GM12892 (cell line): Measurements from ENCODE around the gene RALB.
"Not testable (repeated sequence)": the region's sequence is repeated elsewhere in the genome, so short reads cannot be mapped to it uniquely, and the experiment has no call there.

Experiments
- DNase-seq: peaks from one replicate; pipeline ENCODE4 v3.0.0; 2011; ENCODE audit not compliant: insufficient read length
- FAIRE-seq: peaks from 2 replicates; lab custom pipeline; 2011; peaks lifted over from hg19 to GRCh38; lab: Jason Lieb, UNC
- POLR2A ChIP-seq: IDR thresholded peaks from 2 replicates; pipeline ENCODE4 v1.6.1; 2011; ENCODE audit warnings: low read depth, low read length, control low read depth
- POLR2AphosphoS5 ChIP-seq: IDR thresholded peaks from 2 replicates; pipeline ENCODE4 v1.6.1; 2011; ENCODE audit warnings: low read depth, low read length, control low read depth
- TAF1 ChIP-seq: IDR thresholded peaks from 2 replicates; pipeline ENCODE4 v1.6.1; 2011; ENCODE audit warnings: low read depth, mild to moderate bottlenecking, control low read depth, low read length, borderline replicate concordance

RALB gene

DNA sequence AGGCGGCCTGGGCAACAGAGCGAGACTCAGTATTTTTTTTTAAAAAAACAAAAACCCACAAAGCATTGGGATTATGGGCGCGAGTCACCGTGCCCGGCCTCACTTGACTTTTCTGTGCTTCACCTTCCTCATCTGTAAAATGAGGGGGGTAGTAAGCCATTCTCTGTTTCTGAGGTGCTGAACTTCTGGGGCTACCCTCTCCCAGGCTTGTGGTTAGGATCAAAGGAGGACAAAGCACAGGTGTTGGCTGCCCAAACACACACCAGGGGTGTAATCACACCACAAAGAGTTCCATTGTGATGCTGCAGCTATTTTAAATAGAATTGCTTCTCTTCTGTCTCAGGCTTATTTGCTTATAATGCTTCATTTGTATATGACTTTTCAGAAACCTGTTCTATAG is 57.5 kb downstream of the RALB start:
- TF ChIP-seq POLR2A: no peak
- TF ChIP-seq POLR2AphosphoS5: no peak
- TF ChIP-seq TAF1: no peak
- DNase-seq: peak; percentile 52
- FAIRE-seq: peak; percentile 87

DNA sequence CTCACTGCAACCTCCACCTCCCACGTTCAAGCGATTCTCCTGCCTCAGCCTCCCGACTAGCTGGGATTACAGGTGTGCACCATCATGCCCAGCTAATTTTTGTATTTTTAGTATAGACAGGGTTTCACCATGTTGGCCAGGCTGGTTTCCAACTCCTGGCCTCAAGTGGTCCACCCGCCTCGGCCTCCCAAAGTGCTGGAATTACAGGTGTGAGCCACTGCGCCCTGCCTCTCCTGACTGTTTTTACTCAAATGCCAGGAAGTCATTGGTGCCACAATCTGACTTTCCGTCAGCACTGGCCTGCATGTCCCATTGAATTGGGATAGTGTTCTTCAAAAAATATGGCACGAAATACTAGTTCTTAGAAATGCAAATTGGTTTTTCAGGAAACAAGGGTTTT is 58.2 kb downstream of the RALB start:
- peak; percentile 63 for FAIRE-seq
- DNase-seq: not testable (repeated sequence)

DNA sequence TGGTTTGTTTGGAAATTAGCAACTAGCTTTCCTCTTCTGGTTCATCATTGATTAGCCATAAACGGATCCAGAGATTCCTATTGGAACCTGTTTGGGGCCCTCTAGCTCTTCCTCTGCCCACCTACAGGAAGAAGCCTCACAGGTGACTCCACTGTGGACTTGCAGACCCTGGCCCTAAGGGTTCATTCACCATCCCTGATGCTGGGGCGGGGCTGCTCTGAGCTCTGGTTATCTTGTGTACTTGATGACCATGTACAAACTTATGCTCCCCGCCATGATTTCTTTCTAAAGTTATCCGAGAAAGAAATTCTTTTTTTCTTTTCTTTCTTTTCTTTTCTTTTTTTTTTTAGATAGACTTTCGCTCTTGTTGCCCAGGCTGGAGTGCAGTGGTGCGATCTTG is 59.4 kb downstream of the RALB start:
- FAIRE-seq (no peak), DNase-seq (no peak)
- TF ChIP-seq POLR2AphosphoS5 (no peak), POLR2A (no peak), TAF1 (no peak)

DNA sequence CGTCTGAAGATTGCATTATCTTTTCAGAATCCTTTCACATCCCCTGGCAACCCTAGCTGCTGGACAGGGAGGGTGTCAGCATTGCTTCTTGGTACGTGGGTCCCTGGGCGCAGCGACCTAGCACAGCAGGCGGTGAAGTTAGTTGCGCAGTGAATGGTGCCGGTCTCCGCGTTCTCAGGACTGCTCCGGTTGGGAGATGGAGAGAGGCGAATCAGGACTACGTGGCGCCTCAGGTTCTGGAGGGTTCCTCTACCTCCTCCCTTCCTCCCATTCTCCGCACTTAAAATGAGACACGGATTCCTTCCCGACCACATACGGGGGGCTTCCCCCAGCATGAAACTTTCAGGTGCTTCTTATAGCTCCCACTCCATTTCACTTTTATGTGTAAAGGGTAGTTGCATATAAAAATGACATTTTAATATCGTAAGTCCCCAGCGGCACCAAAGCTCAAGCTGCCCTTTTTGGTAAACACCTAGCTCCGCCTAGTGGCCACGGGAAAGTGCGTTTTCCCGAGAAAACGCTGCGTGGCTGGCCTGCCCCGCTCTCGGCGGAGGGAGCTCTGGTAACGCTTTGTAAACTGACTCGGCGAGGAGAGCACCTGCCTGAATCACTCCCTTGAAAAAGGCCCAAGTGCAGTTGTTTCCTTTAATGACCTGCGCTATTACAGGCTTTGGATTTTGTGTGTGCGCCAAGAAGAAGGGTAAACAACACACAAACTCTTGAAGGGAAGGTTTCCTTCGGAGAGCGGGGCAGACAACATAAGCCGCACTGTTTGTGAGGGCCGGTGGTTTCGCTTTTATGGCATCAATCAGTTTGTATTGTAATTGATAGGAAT is 60.4 kb downstream of the RALB start:
- FAIRE-seq (peak; percentile 93), DNase-seq (peak; percentile 66)
- TF ChIP-seq POLR2AphosphoS5 (no peak), TAF1 (no peak), POLR2A (no peak)

DNA sequence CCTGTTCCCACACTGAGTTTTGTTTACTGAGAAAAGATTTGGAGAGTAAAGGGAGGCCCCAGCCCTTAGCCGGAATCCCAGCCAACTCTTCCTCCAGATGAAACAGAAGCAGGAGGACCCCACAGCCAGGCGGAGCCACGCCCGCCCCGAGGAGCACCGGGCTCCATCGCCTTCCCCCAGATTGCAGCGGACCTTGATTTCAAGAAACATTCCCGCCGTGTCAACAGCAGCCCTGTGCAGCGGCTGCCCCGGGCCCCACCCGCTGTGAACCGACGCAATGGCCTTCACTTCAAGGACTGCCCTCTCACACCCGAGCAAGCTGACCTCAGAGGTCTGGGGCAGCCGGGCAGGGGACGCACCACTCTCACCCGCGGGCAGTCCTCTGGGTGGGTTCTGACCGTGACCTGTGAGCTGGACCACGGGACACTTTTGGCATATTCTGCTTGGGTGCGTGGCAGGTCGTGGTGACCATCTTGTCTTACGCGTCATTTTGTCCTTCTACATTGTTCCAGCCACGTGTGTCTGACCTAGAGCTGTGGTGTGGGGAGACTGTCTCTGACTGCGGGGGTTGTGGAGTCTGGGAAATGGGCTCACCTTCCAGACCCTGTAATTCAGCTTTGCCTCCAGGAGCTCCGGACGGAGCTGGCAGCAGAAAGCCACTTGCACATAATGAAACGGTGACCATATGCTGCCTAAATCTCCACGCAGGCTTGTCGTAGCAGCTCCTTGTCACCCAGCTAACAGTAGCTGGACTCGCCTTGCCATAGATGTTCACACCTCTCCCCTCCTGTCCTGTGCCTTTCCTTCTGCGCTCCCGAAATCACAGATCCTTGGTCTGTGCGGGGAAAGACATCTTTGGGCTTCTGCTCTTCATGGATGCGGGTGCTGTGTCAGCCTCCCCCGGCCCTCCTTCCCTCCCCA is 61.3 kb downstream of the RALB start:
- FAIRE-seq: no peak
- DNase-seq: no peak
- TF ChIP-seq TAF1 (no peak), POLR2A (no peak), POLR2AphosphoS5 (no peak)

DNA sequence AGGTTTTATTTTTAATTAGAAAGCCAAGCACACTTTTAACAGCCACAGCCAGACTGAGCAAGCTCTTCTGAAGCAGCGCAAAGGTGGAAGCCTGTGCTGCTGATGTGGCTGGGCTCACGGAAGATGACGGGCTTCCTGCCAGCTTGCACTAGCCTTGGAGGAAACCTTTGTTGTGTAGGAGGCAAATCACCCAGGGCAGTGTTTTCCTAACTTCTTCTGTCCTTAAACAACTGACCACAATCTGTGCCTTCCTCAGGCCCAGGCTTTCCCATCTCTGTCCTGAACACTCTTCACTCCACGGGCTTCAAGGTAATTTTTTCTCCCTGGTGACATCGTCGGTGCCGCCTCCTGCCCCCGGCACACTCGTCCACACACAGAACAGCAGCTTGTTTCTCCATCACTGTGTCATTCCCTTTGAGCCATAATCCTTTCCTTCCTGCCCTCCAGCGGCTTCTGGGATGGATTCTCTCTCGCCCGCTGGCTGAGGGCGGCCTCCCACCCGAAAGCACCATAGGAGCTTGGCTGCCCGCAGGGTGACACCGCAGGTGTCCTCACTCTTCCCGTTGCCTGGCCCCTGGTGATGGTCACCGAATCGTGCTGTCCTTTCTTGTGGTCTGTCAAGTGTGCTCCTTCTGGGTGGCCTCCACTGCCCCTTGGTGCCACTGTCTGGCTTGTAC is 62.2 kb downstream of the RALB start:
- FAIRE-seq: no peak
- no peak for DNase-seq
- TF ChIP-seq POLR2A (no peak), POLR2AphosphoS5 (no peak), TAF1 (no peak)

DNA sequence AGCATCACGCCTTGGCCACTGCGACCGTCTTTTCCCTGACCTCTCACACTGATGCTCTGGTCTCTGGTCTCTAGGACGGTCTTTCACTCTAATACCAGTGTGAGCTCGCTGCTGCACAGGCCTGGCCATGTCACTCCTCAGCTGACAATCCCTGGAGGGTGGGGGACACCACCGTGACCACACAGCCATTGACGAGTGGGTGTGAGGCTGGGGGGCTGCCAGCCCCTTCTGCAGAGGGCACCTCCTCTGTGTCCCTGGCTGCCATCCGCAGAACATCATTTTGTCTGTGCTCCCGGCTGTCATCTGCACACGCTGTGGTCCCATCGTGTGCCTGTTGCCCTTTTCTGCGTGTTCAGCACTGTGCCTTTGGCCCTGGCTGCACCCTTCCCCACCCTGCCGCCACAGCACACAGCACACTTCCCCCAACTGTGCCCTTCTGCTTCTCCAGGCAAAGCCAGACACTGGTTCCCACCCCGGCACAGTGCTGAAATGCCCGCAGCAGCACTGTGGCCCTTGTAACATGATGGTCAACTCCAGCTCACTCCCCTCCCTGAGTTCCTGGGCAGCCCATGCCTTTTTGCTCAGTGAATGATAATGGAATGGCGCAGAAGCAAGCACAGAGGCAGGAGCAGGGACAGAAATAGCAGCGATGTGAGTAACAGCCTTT is 62.8 kb downstream of the RALB start:
- no peak for DNase-seq
- no peak for TF ChIP-seq TAF1
- TF ChIP-seq POLR2AphosphoS5: no peak
- TF ChIP-seq POLR2A: no peak
- no peak for FAIRE-seq

DNA sequence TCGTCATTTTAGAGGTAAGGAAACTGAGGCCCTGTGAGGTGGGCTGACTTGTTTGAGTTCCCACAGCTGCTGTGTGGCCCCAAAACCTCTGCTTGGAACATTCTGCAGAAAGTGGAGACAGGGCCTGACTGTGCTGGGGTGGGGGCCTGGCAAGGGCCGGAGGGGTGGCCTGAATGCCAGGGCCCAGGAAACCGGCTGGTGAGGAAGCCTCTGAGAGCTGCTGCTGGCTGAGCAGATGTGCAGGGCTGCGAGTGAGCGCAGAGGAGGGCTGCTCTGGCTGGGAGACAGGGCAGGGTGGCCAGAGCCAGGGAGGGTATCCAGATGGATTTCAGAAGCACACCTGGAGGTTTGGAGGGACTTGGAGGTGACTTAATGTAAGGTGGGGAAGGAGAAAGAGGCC is 63.4 kb downstream of the RALB start:
- FAIRE-seq (no peak), DNase-seq (no peak)
- TF ChIP-seq POLR2A (no peak), POLR2AphosphoS5 (no peak), TAF1 (no peak)

DNA sequence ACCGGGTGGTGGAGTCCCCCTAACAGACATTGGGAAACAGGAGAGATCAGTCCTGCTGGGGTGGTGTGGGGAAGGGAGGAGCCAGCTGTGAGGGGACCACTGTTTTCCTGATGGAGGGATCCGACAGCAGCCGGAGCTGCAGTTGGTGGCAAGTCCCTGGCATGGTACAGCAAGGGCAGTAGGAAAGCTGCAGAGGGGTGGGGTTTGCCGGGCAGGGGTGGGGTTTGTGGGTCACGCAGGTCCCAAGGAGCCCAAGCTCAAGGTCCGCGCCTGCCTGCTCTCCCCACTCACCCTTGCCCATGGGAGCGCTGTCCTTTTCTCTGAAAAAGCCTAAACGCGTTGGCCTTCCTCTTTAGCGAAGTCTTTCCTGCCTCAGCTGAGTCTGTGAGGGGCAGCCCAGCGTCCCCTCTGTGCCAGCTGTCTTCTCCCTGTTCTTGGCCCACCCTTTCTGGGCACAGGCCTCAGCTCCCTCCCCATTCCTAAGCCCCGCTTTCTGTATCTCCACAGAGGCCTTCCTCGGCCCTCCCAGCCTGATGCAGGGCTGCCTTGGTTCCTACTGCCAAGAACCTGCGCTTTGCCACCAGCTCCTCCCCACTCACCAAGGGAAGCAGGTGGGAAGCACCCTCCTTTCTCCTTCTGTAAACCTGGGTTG is 64.0 kb downstream of the RALB start:
- no peak for TF ChIP-seq POLR2A
- TF ChIP-seq POLR2AphosphoS5: no peak
- TF ChIP-seq TAF1: no peak
- DNase-seq (no peak), FAIRE-seq (no peak)

DNA sequence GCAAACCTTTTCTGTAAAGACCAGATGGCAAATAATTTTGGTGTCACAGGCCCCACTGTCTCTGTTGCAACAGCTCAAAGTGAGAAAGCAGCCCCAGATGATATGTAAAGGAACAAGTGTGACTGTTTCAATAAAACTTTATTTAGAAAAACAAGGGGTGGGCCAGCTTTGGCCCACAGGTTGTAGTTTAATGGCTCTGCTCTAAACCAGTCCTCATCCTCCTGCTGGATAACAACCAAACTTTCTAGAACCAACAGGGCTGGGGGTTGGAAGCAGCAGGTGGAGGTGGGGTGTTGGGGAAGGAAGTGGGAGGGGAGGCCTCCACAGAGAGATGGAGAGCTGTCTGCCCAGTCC is 64.5 kb downstream of the RALB start:
- no peak for FAIRE-seq
- no peak for DNase-seq
- TF ChIP-seq TAF1 (no peak), POLR2AphosphoS5 (no peak)

DNA sequence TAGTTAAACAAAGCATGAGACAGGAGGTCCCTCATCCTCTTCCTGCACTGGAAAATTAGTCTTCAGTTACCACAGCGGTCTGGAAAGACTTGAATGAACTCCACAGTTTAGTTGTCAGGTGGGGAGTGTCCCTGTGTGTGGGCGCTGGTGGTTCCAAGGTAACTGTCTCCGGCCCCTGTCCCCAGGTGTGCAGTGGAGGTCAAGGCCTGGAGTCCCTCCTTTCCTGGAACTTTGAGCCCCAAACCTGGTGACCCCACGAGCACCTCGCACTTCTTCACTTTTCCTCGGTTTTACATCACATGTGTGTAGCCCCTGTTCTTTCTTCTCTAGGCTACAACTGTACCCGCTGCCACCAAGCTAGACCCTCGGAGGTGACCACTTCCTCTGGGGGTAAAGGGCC is 65.3 kb downstream of the RALB start:
- FAIRE-seq (no peak), DNase-seq (no peak)
- TF ChIP-seq POLR2A: no peak
- TF ChIP-seq TAF1: no peak
- no peak for TF ChIP-seq POLR2AphosphoS5

DNA sequence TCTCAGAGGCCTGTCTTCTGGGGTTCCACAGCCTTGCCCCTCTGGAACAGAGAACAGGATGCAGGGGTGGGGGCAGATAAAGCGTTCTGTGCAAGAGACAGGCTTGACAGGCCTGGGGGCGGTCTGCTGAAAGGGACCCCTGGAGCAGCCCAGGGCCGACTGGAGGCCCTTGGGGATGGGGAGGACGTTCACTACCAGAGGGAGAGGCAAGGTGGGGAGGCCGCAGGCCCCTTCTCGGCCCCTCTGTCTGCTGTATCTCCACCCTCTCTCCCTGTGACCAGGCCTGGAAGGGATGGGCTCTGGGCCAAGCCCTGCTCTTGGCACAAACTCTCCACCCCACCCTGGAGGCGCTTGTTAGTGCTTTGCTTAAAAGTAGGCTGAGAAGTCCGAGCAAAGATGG is 66.0 kb downstream of the RALB start:
- no peak for FAIRE-seq

More for the DNA sequence above, 66.0 kb downstream of the RALB start:
- TF ChIP-seq POLR2A (no peak), TAF1 (no peak), POLR2AphosphoS5 (no peak)
- no peak for DNase-seq
